SK-N-SH (cell line): ENCODE results near the gene CTNNB1. TPM values are rescaled to one million over a fixed set of nuclear protein-coding genes. Genes with fewer than 3 reads are reported as not detected.

Experiments
- CTCF ChIA-PET: fragments of 300-600, 350-600 bp; formaldehyde crosslinking; extraction: SDS; loops from one replicate; lab custom pipeline; 2021; lab: Yijun Ruan, JAX
- POLR2A ChIA-PET: fragments of 350-600 bp; sonication (Branson Sonifier 250); formaldehyde crosslinking; extraction: SDS; loops from one replicate; lab custom pipeline; 2020; ENCODE audit warnings: antibody characterized with exemption, inconsistent platforms; lab: Yijun Ruan, JAX
- DNase-seq: peaks from one replicate; pipeline ENCODE4 v3.0.0; 2012
- H2AFZ ChIP-seq: fragments of 200-600 bp; sonication (generic); 2 replicates; pipeline ENCODE4 v1.8.1; 2016; ENCODE audit warnings: antibody characterized with exemption, mild to moderate bottlenecking, low read depth
- H3F3A ChIP-seq: fragments of 200-600 bp; sonication (generic); replicated peaks from 2 replicates; pipeline ENCODE3; 2016; ENCODE audit warnings: antibody characterized with exemption, mild to moderate bottlenecking; ENCODE audit not compliant: insufficient read depth
- H3K27ac ChIP-seq, 2 experiments: fragments of 200-500 bp in 1 of 2; fragments of 200-600 bp in 1 of 2; sonication (Bioruptor generic) in 1 of 2; sonication (generic), shearing (Covaris generic) in 1 of 2; 2 replicates each; pipeline versions ENCODE4 v1.5.1 to v1.6.1; 2014 to 2016; ENCODE audit warnings: low read depth in 2 of 2, inconsistent platforms in 1 of 2, low read length in 1 of 2, mild to moderate bottlenecking in 1 of 2, mixed read lengths in 1 of 2
- H3K27me3 ChIP-seq: fragments of 200-600 bp; sonication (generic), shearing (Covaris generic); 2 replicates; pipeline ENCODE4 v1.6.1; 2016; ENCODE audit warnings: mixed run types; ENCODE audit not compliant: insufficient read depth
- H3K36me3 ChIP-seq, 2 experiments: fragments of 200-500 bp in 1 of 2; fragments of 200-600 bp in 1 of 2; sonication (Bioruptor generic) in 1 of 2; sonication (generic) in 1 of 2; replicated peaks in 1 of 2; 2 replicates each; pipeline versions ENCODE3 to v1.5.1; 2014 to 2016; ENCODE audit warnings: low read length in 1 of 2, mild to moderate bottlenecking in 1 of 2; ENCODE audit not compliant: insufficient read depth in 2 of 2, control insufficient read depth in 1 of 2
- H3K4me1 ChIP-seq, 2 experiments: fragments of 200-500 bp in 1 of 2; fragments of 200-600 bp in 1 of 2; sonication (Bioruptor generic) in 1 of 2; sonication (generic), shearing (Covaris generic) in 1 of 2; 2 replicates each; pipeline versions ENCODE4 v1.5.1 to v1.6.1; 2014 to 2016; ENCODE audit warnings: low read depth in 1 of 2, low read length in 1 of 2, mixed run types in 1 of 2; ENCODE audit not compliant: insufficient read depth in 2 of 2, control insufficient read depth in 1 of 2
- H3K4me2 ChIP-seq: fragments of 200-600 bp; sonication (generic), shearing (Covaris generic); 2 replicates; pipeline ENCODE4 v1.6.1; 2017; ENCODE audit warnings: mixed run types
- H3K4me3 ChIP-seq, 2 experiments: fragments of 200-500 bp in 1 of 2; fragments of 200-600 bp in 1 of 2; sonication (Bioruptor generic) in 1 of 2; sonication (generic), shearing (Covaris generic) in 1 of 2; 2 replicates each; pipeline versions ENCODE4 v1.5.1 to v1.8.1; 2014 to 2016; ENCODE audit warnings: low read depth in 2 of 2, inconsistent platforms in 1 of 2, low read length in 1 of 2, mild to moderate bottlenecking in 1 of 2, mixed read lengths in 1 of 2, moderate library complexity in 1 of 2
- H3K79me2 ChIP-seq: fragments of 200-600 bp; sonication (generic); 2 replicates; pipeline ENCODE4 v1.8.1; 2017; ENCODE audit warnings: mild to moderate bottlenecking; ENCODE audit not compliant: insufficient read depth
- H3K9ac ChIP-seq: fragments of 200-600 bp; sonication (generic); 2 replicates; pipeline ENCODE4 v1.6.1; 2017; ENCODE audit warnings: mixed run types
- H3K9me2 ChIP-seq: fragments of 200-600 bp; sonication (generic); 2 replicates; pipeline ENCODE4 v1.6.1; 2017; ENCODE audit warnings: mixed run types
- H3K9me3 ChIP-seq: fragments of 200-600 bp; sonication (generic); 2 replicates; pipeline ENCODE4 v1.6.1; 2017; ENCODE audit warnings: mixed run types, mild to moderate bottlenecking, moderate library complexity
- H4K20me1 ChIP-seq: fragments of 200-600 bp; sonication (generic); 2 replicates; pipeline ENCODE4 v1.6.1; 2017; ENCODE audit warnings: mild to moderate bottlenecking, mixed run types; ENCODE audit not compliant: insufficient read depth
- CHD2 ChIP-seq: fragments of 150-350 bp; IDR thresholded peaks from 2 replicates; pipeline ENCODE4 v1.6.1; 2018; ENCODE audit warnings: low read length; ENCODE audit not compliant: partially characterized antibody
- ELF1 ChIP-seq: IDR thresholded peaks from 2 replicates; pipeline ENCODE4 v1.4.0; 2012
- EZH2phosphoT487 ChIP-seq: fragments of 200-600 bp; sonication (generic); IDR thresholded peaks from 2 replicates; pipeline ENCODE4 v1.6.1; 2017; ENCODE audit warnings: low read depth, mixed run types, mild to moderate bottlenecking, antibody characterized with exemption, moderate library complexity, borderline replicate concordance
- FOSL2 ChIP-seq: IDR thresholded peaks from 2 replicates; pipeline ENCODE4 v1.4.0; 2012; ENCODE audit warnings: low read depth, mild to moderate bottlenecking, moderate library complexity, borderline replicate concordance
- FOXM1 ChIP-seq: IDR thresholded peaks from 2 replicates; pipeline ENCODE4 v1.4.0; 2012; ENCODE audit warnings: low read depth, mild to moderate bottlenecking
- MEF2A ChIP-seq: IDR thresholded peaks from 2 replicates; pipeline ENCODE4 v1.4.0; 2012; ENCODE audit warnings: low read depth, borderline replicate concordance
- NFIC ChIP-seq: IDR thresholded peaks from 2 replicates; pipeline ENCODE4 v1.4.0; 2012; ENCODE audit warnings: borderline replicate concordance
- RAD21 ChIP-seq: IDR thresholded peaks from 2 replicates; pipeline ENCODE4 v1.6.1; 2012; ENCODE audit warnings: mild to moderate bottlenecking, low read length
- SMC3 ChIP-seq: IDR thresholded peaks from 2 replicates; pipeline ENCODE4 v1.6.1; 2012; ENCODE audit warnings: low read depth, low read length, improper control_type of control experiment
- TCF12 ChIP-seq: IDR thresholded peaks from 2 replicates; pipeline ENCODE4 v1.4.0; 2012
- YY1 ChIP-seq: IDR thresholded peaks from 2 replicates; pipeline ENCODE4 v1.4.0; 2012; ENCODE audit warnings: low read depth, mild to moderate bottlenecking
- WGBS: methylation state at CpG from one replicate; pipeline ENCODE4 v1.1.6; 2017; ENCODE audit warnings: low lambda C conversion rate; 5-methylcytosine and 5-hydroxymethylcytosine counted together
- polyA plus RNA-seq, 3 experiments: library from polyadenylated mRNA; depleted of rRNA; stranded (reverse); fragments of >200 nt; gene quantifications; 2 replicates each; pipeline ENCODE4 v1.2.3, GENCODE V29; 2012
- TF ChIP-seq, protein P1 (sequence below): IDR thresholded peaks from 2 replicates; pipeline ENCODE4 v1.4.0; 2012; ENCODE audit warnings: low read depth, borderline replicate concordance
- TF ChIP-seq, protein P2 (sequence below): IDR thresholded peaks from 2 replicates; pipeline ENCODE4 v1.6.1; 2012; ENCODE audit warnings: mild to moderate bottlenecking, low read depth, low read length, moderate library complexity
- TF ChIP-seq, protein P3 (sequence below): IDR thresholded peaks from 2 replicates; pipeline ENCODE4; 2012
- TF ChIP-seq, protein P4 (sequence below): fragments of 200-600 bp; sonication (generic); IDR thresholded peaks from 2 replicates; pipeline ENCODE4 v1.6.1; 2017; ENCODE audit warnings: antibody characterized with exemption, mild to moderate bottlenecking, moderate library complexity
- TF ChIP-seq, protein P5 (sequence below): fragments of 150-350 bp; IDR thresholded peaks from 2 replicates; pipeline ENCODE4 v1.6.1; 2017; ENCODE audit warnings: antibody characterized with exemption, low read length, low read depth, borderline replicate concordance

Gene CTNNB1
- polyA plus RNA-seq, 1 of the 3 experiments (the other 2 are of a cell fraction) = 178 TPM

DNA sequence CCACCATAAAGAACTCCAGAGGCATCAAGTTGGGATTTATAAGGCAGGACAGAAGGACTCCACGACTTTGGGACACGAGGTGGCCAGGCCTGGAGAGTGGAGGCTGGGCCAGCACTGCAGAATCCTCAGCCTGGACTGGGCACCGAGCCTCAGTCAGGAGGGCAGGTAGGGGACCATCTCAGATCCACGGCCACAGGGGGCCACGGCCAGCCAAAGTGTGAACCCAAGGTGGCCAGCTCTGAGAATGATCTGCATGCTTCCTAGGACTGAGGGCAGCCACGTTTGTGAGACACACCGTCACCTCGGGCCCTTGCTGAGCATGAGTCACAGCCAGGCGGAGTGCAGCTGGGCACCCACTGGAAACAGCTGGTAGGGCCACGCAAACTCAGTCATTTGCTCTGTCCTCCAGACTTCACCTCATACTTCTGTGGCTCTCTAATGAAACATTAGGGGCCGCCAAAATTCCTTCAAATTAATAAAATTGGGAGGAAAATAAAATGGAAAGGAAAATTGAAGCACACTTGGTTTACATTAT is 65.8 kb downstream of the CTNNB1 start:
- Histone ChIP-seq H3K4me2 (no peak overlapping the region), H3K4me3 (no peak overlapping the region), H4K20me1 (no peaks in the 10 kb centered on the region), H3K79me2 (no peaks in the 10 kb centered on the region), H3F3A (peaks cover 11% of the 10 kb centered on the region), H3K4me1 (peaks cover 9 to 11% of the 10 kb centered on the region in 2 experiments; a peak in 3 of 4 replicates), H3K27ac (peak overlapping the region in 1 of 2 experiments; percentile 58; a peak in 1 of 4 replicates), H3K9me3 (no peaks in the 10 kb centered on the region), H3K9me2 (no peaks in the 10 kb centered on the region), H2AFZ (no peak overlapping the region), H3K27me3 (no peaks in the 10 kb centered on the region), H3K9ac (no peak overlapping the region), H3K36me3 (no peaks in the 10 kb centered on the region)
- 80% methylated on average over 5 of the region's 11 CpGs for WGBS
- no peak for DNase-seq
- POLR2A ChIA-PET = no interaction called here
- TF ChIP-seq, protein P1, sequence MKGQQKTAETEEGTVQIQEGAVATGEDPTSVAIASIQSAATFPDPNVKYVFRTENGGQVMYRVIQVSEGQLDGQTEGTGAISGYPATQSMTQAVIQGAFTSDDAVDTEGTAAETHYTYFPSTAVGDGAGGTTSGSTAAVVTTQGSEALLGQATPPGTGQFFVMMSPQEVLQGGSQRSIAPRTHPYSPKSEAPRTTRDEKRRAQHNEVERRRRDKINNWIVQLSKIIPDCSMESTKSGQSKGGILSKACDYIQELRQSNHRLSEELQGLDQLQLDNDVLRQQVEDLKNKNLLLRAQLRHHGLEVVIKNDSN = no peak
- TF ChIP-seq CHD2 (no peak), YY1 (no peak), SMC3 (no peak), ELF1 (no peak), EZH2phosphoT487 (no peak), FOSL2 (no peak), RAD21 (no peak), FOXM1 (no peak), NFIC (no peak)
- TF ChIP-seq, protein P2, sequence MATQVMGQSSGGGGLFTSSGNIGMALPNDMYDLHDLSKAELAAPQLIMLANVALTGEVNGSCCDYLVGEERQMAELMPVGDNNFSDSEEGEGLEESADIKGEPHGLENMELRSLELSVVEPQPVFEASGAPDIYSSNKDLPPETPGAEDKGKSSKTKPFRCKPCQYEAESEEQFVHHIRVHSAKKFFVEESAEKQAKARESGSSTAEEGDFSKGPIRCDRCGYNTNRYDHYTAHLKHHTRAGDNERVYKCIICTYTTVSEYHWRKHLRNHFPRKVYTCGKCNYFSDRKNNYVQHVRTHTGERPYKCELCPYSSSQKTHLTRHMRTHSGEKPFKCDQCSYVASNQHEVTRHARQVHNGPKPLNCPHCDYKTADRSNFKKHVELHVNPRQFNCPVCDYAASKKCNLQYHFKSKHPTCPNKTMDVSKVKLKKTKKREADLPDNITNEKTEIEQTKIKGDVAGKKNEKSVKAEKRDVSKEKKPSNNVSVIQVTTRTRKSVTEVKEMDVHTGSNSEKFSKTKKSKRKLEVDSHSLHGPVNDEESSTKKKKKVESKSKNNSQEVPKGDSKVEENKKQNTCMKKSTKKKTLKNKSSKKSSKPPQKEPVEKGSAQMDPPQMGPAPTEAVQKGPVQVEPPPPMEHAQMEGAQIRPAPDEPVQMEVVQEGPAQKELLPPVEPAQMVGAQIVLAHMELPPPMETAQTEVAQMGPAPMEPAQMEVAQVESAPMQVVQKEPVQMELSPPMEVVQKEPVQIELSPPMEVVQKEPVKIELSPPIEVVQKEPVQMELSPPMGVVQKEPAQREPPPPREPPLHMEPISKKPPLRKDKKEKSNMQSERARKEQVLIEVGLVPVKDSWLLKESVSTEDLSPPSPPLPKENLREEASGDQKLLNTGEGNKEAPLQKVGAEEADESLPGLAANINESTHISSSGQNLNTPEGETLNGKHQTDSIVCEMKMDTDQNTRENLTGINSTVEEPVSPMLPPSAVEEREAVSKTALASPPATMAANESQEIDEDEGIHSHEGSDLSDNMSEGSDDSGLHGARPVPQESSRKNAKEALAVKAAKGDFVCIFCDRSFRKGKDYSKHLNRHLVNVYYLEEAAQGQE = no peak
- CTCF ChIA-PET = no interaction called here

DNA sequence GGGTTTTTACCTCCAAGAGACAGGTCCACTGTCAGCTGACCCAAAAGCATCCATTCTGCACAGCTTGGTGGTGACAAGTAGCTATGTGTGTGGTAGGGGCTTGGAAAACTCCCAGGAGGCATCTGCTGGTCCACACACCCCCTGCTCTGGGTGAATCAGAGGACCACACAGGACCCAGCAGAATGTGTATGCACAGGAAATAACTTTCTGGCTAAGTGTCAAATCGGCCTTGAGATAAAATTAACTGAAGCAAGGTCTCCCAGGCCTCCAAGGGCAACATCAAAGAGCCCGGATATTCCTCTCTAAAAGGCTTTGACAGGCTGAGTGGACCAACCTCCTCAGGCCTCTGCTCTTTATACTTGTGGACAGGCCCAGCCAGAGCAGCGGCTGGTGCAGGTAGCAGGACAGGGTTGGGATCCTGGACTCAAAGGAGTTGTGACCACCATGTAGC is 66.5 kb downstream of the CTNNB1 start:
- CTCF ChIA-PET = no interaction called here
- no peak overlapping the region for H3K9ac ChIP-seq
- TF ChIP-seq, protein P3, sequence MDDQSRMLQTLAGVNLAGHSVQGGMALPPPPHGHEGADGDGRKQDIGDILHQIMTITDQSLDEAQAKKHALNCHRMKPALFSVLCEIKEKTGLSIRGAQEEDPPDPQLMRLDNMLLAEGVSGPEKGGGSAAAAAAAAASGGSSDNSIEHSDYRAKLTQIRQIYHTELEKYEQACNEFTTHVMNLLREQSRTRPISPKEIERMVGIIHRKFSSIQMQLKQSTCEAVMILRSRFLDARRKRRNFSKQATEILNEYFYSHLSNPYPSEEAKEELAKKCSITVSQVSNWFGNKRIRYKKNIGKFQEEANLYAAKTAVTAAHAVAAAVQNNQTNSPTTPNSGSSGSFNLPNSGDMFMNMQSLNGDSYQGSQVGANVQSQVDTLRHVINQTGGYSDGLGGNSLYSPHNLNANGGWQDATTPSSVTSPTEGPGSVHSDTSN = peak; percentile 32; the same call in 1 of the 2 replicates
- TF ChIP-seq FOSL2 (peak; percentile 49; the same call in 1 of the 2 replicates), TCF12 (peak; percentile 66), MEF2A (no peak)
- TF ChIP-seq, protein P4, sequence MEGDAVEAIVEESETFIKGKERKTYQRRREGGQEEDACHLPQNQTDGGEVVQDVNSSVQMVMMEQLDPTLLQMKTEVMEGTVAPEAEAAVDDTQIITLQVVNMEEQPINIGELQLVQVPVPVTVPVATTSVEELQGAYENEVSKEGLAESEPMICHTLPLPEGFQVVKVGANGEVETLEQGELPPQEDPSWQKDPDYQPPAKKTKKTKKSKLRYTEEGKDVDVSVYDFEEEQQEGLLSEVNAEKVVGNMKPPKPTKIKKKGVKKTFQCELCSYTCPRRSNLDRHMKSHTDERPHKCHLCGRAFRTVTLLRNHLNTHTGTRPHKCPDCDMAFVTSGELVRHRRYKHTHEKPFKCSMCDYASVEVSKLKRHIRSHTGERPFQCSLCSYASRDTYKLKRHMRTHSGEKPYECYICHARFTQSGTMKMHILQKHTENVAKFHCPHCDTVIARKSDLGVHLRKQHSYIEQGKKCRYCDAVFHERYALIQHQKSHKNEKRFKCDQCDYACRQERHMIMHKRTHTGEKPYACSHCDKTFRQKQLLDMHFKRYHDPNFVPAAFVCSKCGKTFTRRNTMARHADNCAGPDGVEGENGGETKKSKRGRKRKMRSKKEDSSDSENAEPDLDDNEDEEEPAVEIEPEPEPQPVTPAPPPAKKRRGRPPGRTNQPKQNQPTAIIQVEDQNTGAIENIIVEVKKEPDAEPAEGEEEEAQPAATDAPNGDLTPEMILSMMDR = no peak
- TF ChIP-seq, protein P5, sequence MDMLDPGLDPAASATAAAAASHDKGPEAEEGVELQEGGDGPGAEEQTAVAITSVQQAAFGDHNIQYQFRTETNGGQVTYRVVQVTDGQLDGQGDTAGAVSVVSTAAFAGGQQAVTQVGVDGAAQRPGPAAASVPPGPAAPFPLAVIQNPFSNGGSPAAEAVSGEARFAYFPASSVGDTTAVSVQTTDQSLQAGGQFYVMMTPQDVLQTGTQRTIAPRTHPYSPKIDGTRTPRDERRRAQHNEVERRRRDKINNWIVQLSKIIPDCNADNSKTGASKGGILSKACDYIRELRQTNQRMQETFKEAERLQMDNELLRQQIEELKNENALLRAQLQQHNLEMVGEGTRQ = no peak

More for the DNA sequence above, 66.5 kb downstream of the CTNNB1 start:
- 9% methylated on average over 2 of the region's 3 CpGs for WGBS
- Histone ChIP-seq H3F3A (peaks cover 11% of the 10 kb centered on the region), H3K79me2 (no peaks in the 10 kb centered on the region), H3K9me3 (no peaks in the 10 kb centered on the region), H3K4me3 (no peak overlapping the region), H3K4me1 (peaks cover 9 to 11% of the 10 kb centered on the region in 2 experiments; a peak in 3 of 4 replicates), H3K9me2 (no peaks in the 10 kb centered on the region), H4K20me1 (no peaks in the 10 kb centered on the region), H3K27me3 (no peaks in the 10 kb centered on the region), H3K4me2 (0 out of 2 replicates have a peak overlapping the region, but pooled peaks have one; percentile 18), H3K36me3 (no peaks in the 10 kb centered on the region), H3K27ac (peak overlapping the region; percentile 39 to 58), H2AFZ (no peak overlapping the region)
- POLR2A ChIA-PET = no interaction called here
- DNase-seq = peak; percentile 28
